Measurements from ENCODE around the gene DOCK1.

The DOCK1 gene

GRCh38 chr10:126929391-126929790 lies 24.2 kb downstream of the DOCK1 start:
- TF ChIP-seq CTCF (conservative IDR thresholded peaks at IDR 0.05), result no peak
- no peak overlapping the region for H3K27ac ChIP-seq

- no peak for TF ChIP-seq CTCF (conservative IDR thresholded peaks at IDR 0.05)
- H3K27ac ChIP-seq, result no peak overlapping the region
Measured at GRCh38 chr10:126930131-126930882, 25.1 kb downstream of the DOCK1 start.

- H3K27ac ChIP-seq, result no peak overlapping the region
- TF ChIP-seq CTCF (conservative IDR thresholded peaks at IDR 0.05), result no peak
Measured at GRCh38 chr10:126930883-126931503, 25.8 kb downstream of the DOCK1 start.

GRCh38 chr10:126931544-126931943 lies 26.3 kb downstream of the DOCK1 start:
- no peak overlapping the region for H3K27ac ChIP-seq
- no peak for TF ChIP-seq CTCF (conservative IDR thresholded peaks at IDR 0.05)

- no peak overlapping the region for H3K27ac ChIP-seq
- no peak for TF ChIP-seq CTCF (conservative IDR thresholded peaks at IDR 0.05)
Measured at GRCh38 chr10:126932516-126932915, 27.3 kb downstream of the DOCK1 start.

GRCh38 chr10:126933116-126933515 lies 27.9 kb downstream of the DOCK1 start:
- peak overlapping the region; percentile 54; the same call in 1 of the 2 replicates for H3K27ac ChIP-seq
- TF ChIP-seq CTCF (conservative IDR thresholded peaks at IDR 0.05), result no peak

- H3K27ac ChIP-seq, result peak overlapping the region; percentile 54
Measured at GRCh38 chr10:126935263-126935946, 30.2 kb downstream of the DOCK1 start.

More at GRCh38 chr10:126935263-126935946, 30.2 kb downstream of the DOCK1 start:
- no peak for TF ChIP-seq CTCF (conservative IDR thresholded peaks at IDR 0.05)

Data from VCaP (cell line).